Erythroblast (primary cell): ENCODE data around the gene PRR12.

ENCODE experiments used
- GATA1 ChIP-seq: IDR thresholded peaks from 2 replicates; pipeline ENCODE4 v1.6.1; 2011; ENCODE audit warnings: low read depth, mild to moderate bottlenecking, control low read depth, low read length, moderate library complexity
- POLR2A ChIP-seq: IDR thresholded peaks from 2 replicates; pipeline ENCODE4 v1.6.1; 2011; ENCODE audit warnings: mild to moderate bottlenecking, low read length

GRCh38 chr19:49565261-49565660, 25.7 kb upstream of the PRR12 start:
- TF ChIP-seq POLR2A (no peak), GATA1 (no peak)
